GM19193 (cell line): ENCODE data around the gene LAMTOR1.
A peak's percentile ranks its signal among the peaks of the same experiment; 100 is the strongest.
"Not testable (repeated sequence)": the region's sequence is repeated elsewhere in the genome, so short reads cannot be mapped to it uniquely, and the experiment has no call there.

Experiments used
- POLR2A ChIP-seq: IDR thresholded peaks from 4 replicates; pipeline ENCODE4 v1.6.1; 2011; ENCODE audit not compliant: insufficient read depth, insufficient read length; ENCODE audit errors: extremely low read depth

Gene LAMTOR1

GRCh38 chr11:72102946-72103753 lies at the start of gene LAMTOR1:
LAMTOR1 (minus strand) TSS chr11:72103297; CDS start chr11:72103224, 73 bp downstream.
- peak; percentile 90 for TF ChIP-seq POLR2A

DNA sequence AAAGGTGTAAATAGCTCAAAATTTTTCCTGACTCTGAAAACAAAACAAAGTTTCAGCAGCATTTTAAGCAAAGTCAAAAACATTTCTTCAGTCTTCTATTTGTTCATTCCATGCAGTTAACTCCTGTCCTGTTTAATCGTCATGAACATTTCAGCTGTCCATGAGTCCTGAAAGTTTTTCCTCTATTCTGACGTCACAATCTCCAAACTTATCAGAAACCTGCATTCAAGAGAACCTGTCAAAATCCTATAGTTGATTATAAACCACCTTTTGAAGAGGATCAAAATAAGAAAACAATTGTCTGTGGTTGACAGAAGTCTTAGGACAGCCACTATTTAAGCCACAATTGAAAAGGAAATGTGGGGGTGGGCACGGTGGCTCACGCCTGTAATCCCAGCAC lies 47.8 kb upstream of the LAMTOR1 start:
- no peak for TF ChIP-seq POLR2A

DNA sequence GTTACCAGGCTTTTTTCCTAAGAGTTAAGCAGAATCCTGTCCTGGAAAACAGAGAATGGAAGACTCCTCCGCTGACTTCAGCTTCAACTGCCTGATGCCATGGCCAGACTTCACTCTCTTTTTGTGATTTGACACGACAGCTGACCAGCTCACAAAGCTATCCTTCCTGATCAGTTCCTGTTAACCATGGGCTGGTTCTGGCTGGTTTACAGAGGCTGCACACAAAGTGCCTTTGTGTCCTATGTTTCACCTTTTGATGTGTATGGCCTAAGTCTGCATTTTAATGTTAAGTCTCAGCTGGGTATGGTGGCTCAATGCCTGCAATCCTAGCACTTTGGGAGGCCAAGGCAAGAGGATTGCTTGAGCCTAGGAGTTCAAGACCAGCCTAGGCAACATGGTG lies 43.5 kb upstream of the LAMTOR1 start:
- TF ChIP-seq POLR2A: no peak

DNA sequence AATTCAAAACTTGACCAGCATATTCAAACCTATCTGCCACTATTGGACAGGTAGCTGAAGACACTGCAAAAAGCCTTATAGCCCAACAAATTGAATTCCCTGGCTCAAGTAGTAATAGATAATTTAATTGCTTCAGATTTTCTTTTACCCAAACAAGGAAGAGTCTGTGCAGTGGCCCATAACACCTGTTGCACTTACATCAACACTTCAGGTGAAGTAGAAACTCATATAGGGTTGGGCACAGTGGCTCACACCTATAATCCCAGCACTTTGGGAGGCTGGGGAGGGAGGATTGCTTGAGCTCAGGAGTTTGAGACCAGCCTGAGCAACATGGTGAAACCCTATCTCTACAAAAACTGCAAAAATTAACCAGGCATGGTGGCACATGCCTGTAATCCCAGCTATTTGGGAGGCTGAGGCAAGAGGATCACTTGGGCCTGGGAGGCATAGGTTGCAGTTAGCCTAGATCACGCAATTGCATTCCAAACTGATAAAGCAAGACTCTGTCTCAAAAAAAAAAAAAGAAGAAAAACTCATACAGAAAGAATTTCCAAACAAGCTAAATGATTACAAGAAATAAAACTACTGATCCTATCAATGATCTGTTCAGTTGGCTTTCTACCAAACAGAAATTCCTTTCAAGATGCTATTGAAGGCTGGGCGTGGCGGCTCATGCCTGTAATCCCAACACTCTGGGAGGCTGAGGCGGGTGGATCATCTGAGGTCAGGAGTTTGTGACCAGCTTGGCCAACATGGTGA lies 41.9 kb upstream of the LAMTOR1 start:
- no peak for TF ChIP-seq POLR2A

DNA sequence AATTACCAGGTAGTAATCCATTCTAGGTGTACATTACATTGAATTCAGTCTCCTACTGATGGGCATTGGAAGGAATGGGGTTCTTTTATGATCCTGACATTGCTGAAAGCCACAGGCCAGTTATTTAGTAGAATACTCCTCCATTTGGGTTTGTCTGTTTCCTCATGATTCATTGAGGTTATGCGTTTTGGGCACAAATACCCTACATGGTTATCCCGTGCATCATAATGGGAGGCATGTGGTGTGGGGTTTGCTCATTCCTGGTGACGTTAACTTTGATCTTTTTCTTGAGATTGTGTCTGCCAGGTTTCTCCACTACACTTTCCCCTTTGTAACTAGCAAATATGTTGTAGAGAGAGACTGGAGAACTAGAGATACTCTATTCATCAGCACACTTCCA lies 38.0 kb upstream of the LAMTOR1 start:
- TF ChIP-seq POLR2A: no peak

- no peak for TF ChIP-seq POLR2A
These were observed 37.6 kb upstream of the LAMTOR1 start for GRCh38 chr11:72140661-72141060.

- TF ChIP-seq POLR2A: no peak
These were observed 36.4 kb upstream of the LAMTOR1 start for GRCh38 chr11:72139500-72139899.

DNA sequence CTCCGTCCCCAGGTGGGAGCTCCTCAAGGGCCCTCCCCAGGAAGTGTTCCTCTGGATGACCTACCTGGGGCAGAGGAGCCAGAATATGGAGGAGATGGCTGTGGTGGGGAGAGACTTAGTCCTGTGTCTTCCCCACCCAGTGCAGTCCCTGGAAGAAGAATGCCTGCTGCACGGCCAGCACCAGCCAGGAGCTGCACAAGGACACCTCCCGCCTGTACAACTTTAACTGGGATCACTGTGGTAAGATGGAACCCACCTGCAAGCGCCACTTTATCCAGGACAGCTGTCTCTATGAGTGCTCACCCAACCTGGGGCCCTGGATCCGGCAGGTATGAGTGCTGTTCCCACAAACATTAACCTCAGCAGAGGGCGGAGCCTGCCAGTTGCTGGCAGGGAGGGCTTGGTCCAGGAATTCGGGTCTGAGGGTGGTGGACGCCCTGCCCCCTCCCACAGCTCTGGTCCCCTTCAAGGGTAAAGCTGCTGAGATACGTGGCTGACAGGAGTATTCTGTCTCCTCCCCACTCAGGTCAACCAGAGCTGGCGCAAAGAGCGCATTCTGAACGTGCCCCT lies 35.8 kb upstream of the LAMTOR1 start:
- no peak for TF ChIP-seq POLR2A

DNA sequence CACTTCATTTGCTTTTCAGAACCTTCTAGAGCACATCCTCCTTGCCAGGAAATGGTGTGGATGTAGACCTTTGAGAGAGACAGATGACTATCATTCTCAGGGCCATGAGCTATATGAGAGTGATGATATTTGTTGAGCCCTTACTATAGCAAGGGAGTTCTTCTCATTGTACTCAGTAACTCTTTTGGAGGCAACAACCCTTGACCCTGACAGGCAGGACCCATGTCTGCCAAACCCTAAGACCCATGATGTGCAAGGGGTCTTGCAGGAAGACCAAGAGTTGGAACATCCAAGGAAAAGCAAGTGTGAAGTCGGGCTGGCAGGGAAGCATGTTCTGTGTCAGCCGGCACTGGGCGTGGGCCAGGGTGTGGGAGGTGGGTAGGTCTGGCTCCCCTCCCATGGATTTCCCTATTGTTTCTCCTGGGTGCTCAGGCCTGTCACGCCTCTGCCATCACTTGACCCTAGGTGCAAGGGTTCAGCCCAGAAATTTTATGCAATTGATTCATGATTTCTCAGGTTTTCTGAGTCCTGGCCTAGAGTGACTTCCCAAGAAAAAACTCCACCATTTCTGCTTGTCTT lies 33.7 kb upstream of the LAMTOR1 start:
- no peak for TF ChIP-seq POLR2A

- TF ChIP-seq POLR2A: no peak
These were observed 33.0 kb upstream of the LAMTOR1 start for GRCh38 chr11:72135891-72136683.

DNA sequence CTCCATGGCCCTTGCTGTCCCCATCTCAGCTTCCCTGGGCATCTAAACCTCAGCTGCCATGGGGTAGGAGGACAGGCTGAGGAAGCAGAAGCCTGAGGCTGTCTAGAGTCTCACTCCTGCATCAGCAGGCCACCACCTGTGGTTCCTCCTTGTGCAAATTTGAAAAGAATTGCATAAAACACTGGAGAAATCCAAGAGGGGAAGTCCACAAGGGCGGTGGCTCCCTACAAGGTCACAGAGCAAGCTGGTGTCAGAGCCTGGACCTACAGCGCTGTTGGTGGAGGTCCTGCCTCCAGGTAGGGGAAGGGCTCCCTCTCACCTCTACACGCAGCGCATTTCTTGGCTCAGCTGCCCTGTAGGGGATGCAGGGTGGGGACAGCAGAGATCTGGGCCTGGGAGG lies 32.4 kb upstream of the LAMTOR1 start, which contains the start of gene FOLR3:
Gene FOLR3 (plus strand): TSS at position 253 of the 400 bp plus-strand sequence. CDS start 228 bp downstream, outside the sequence.
- not testable (repeated sequence) for TF ChIP-seq POLR2A

GRCh38 chr11:72132646-72133045 lies 29.5 kb upstream of the LAMTOR1 start:
- TF ChIP-seq POLR2A: no peak

GRCh38 chr11:72129381-72129780 lies 26.3 kb upstream of the LAMTOR1 start:
- TF ChIP-seq POLR2A: no peak

DNA sequence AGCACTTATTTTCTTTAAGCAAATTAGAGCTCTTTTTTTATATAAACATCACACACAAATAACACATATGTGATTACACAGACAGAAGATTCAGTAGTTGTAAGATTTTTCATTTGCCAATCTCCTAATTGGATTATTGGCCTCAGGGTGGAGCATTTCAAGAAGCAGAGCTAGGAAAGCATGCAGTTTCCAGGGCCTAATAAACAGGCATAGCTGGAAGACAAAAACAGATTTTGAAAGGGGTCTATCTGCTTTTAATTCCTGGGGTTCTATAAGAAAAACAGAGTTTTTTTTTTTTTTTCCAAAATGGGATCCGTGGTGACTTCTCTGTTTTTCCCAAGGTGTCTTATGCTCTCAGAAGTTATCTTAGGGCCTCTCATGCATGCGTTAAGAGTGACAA lies 24.8 kb upstream of the LAMTOR1 start:
- no peak for TF ChIP-seq POLR2A
